ENCODE data around the gene TRNT1. TPM values are rescaled to one million over a fixed set of nuclear protein-coding genes. Genes with fewer than 3 reads are reported as not detected.

Gene TRNT1
- total RNA-seq, 1 experiment from 2014 or later = 22.8 TPM

DNA sequence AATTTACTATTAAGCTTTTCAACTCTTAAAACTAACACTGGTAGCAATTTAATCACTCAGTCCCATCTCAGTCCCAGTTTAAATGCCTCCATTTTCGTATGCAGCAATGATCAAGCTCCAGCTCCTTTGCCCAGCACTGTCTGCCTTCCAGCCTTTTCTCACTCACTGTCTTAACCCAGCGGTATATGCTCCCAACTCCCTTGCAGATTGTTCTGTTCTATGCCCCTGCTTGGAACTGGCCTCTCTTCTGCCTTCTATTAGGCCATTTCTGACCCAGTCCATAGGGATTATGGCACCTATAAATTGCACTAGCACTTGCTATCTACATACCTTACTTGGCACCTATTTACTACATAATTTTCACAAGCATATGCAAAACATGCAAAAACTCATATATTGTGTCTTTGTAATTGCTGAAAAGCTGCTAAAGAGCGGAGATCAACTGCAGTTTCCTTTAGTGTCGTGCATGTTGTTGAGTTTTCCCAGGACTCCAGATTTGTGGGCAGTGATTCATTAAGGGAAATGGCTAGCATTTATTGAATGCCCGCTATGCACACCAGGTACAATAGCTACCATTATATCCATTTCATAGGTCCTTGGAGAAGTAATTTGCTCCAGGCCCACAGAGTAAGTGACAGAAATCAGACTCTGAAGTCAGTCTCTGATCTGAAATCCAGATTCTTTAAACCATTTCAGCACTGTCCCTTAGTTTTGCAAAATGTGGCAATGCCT, 28.3 kb downstream of the TRNT1 start:
- Histone ChIP-seq H3K27ac (ENCODE audit: low read length) (no peak overlapping the region), H3K9me3 (ENCODE audit: control insufficient read depth, insufficient read depth, low read depth, low read length) (no peaks in the 10 kb centered on the region), H3K4me1 (ENCODE audit: control insufficient read depth, insufficient read depth, low read length) (peaks cover 2% of the 10 kb centered on the region; the same call in 1 of the 2 replicates), H3K4me3 (ENCODE audit: low read depth in 2 of 2, low read length in 2 of 2) (no peak overlapping the region), H3K36me3 (ENCODE audit: control insufficient read depth, insufficient read depth, low read length) (peaks cover 12% of the 10 kb centered on the region), H3K27me3 (ENCODE audit: control insufficient read depth, insufficient read depth, low read length) (no peaks in the 10 kb centered on the region)
- ChIA-PET CTCF (no interaction called here), POLR2A (interaction anchor here (0.6 kb wide), 1 partner anchor 11 kb away, joined by 3 read pairs; no protein-coding TSS in a partner anchor)
- in situ Hi-C loops (cut with HindIII; ENCODE audit: low pct_unique_long_range_greater_than_20kb, low sequenced_read_pairs) (no loop called here), intact Hi-C loops (cut with micrococcal nuclease; ENCODE audit: unreplicated experiment) (no loop called here)
- BruUV-seq (replicated peaks) = no TSS peak
- ATAC-seq = no peak
- DNase-seq (ENCODE audit: low read depth, low spot score) = no peak
- no peak for TF ChIP-seq TCF7L2 (IDR thresholded peaks at IDR 0.05; ENCODE audit: low read depth, low read length)

DNA sequence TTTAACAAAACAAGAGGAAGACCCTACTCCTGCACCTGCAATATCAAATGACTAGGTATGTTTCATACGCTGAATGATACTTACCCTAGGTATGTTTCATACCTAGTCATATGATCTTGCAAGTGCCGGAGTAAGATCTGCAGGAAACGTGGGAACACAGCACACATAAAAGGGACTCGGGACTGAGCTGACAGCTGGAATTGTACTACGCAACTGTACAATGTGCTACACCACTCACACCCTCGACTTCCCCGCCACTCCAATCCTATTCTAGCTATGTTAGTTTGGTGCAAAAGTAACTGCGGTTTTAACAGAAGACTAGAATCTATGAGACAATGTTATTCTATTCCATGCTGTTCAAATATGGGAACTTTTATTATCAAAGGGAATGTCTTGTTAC, 30.7 kb downstream of the TRNT1 start:
- Histone ChIP-seq H3K9me3 (ENCODE audit: control insufficient read depth, insufficient read depth, low read depth, low read length) (no peaks in the 10 kb centered on the region), H3K4me3 (ENCODE audit: low read depth in 2 of 2, low read length in 2 of 2) (no peak overlapping the region), H3K27ac (ENCODE audit: low read length) (no peak overlapping the region), H3K27me3 (ENCODE audit: control insufficient read depth, insufficient read depth, low read length) (no peaks in the 10 kb centered on the region), H3K36me3 (ENCODE audit: control insufficient read depth, insufficient read depth, low read length) (peaks cover 7% of the 10 kb centered on the region), H3K4me1 (ENCODE audit: control insufficient read depth, insufficient read depth, low read length) (no peaks in the 10 kb centered on the region)
- no TSS peak for BruUV-seq (replicated peaks)
- ChIA-PET CTCF (no interaction called here), POLR2A (no interaction called here)
- intact Hi-C loops (cut with micrococcal nuclease; ENCODE audit: unreplicated experiment) (no loop called here), in situ Hi-C loops (cut with HindIII; ENCODE audit: low pct_unique_long_range_greater_than_20kb, low sequenced_read_pairs) (no loop called here)
- TF ChIP-seq POLR2AphosphoS5 (IDR thresholded peaks at IDR 0.05; ENCODE audit: low read depth, low read length) (no peak), SIN3A (IDR thresholded peaks at IDR 0.05; ENCODE audit: borderline replicate concordance, insufficient read depth, low read depth, low read length) (no peak), TCF7L2 (IDR thresholded peaks at IDR 0.05; ENCODE audit: low read depth, low read length) (no peak), CTCF (IDR thresholded peaks at IDR 0.05) (no peak)
- TF ChIP-seq, protein P1, sequence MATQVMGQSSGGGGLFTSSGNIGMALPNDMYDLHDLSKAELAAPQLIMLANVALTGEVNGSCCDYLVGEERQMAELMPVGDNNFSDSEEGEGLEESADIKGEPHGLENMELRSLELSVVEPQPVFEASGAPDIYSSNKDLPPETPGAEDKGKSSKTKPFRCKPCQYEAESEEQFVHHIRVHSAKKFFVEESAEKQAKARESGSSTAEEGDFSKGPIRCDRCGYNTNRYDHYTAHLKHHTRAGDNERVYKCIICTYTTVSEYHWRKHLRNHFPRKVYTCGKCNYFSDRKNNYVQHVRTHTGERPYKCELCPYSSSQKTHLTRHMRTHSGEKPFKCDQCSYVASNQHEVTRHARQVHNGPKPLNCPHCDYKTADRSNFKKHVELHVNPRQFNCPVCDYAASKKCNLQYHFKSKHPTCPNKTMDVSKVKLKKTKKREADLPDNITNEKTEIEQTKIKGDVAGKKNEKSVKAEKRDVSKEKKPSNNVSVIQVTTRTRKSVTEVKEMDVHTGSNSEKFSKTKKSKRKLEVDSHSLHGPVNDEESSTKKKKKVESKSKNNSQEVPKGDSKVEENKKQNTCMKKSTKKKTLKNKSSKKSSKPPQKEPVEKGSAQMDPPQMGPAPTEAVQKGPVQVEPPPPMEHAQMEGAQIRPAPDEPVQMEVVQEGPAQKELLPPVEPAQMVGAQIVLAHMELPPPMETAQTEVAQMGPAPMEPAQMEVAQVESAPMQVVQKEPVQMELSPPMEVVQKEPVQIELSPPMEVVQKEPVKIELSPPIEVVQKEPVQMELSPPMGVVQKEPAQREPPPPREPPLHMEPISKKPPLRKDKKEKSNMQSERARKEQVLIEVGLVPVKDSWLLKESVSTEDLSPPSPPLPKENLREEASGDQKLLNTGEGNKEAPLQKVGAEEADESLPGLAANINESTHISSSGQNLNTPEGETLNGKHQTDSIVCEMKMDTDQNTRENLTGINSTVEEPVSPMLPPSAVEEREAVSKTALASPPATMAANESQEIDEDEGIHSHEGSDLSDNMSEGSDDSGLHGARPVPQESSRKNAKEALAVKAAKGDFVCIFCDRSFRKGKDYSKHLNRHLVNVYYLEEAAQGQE (IDR thresholded peaks at IDR 0.05; ENCODE audit: insufficient read depth in 1 of 2, low read depth in 2 of 2, low read length in 1 of 2) = no peak
- DNase-seq (ENCODE audit: low read depth, low spot score) = no peak
- ATAC-seq = no peak

DNA sequence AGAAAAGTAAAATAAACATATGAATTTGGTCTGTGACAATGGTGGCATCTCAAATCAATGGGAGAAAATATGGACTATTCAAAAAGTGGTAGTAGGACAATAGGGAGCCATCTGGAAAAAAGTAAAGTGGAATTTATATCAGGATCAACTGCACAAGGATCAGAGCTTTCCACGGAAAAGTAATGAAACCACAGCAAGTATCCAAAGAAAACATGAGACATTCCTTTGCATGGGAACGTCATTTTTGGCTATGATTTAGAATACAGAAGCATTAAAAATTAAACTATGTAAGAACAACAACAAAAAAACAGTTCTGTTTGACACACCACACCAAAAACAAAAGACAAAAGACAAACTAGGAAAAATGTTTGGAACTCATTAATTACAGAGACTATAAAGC, 34.1 kb downstream of the TRNT1 start:
- intact Hi-C loops (cut with micrococcal nuclease; ENCODE audit: unreplicated experiment) = no loop called here
- no peaks in the 10 kb centered on the region for H3K36me3 ChIP-seq (ENCODE audit: control insufficient read depth, insufficient read depth, low read length)

More for the DNA sequence above, 34.1 kb downstream of the TRNT1 start:
- Histone ChIP-seq H3K27ac (ENCODE audit: low read length) (no peak overlapping the region), H3K4me3 (ENCODE audit: low read depth in 2 of 2, low read length in 2 of 2) (no peak overlapping the region), H3K27me3 (ENCODE audit: control insufficient read depth, insufficient read depth, low read length) (no peaks in the 10 kb centered on the region), H3K9me3 (ENCODE audit: control insufficient read depth, insufficient read depth, low read depth, low read length) (no peaks in the 10 kb centered on the region), H3K4me1 (ENCODE audit: control insufficient read depth, insufficient read depth, low read length) (no peaks in the 10 kb centered on the region)
- CTCF ChIA-PET = no interaction called here
- no peak for DNase-seq (ENCODE audit: low read depth, low spot score)
- in situ Hi-C loops (cut with HindIII; ENCODE audit: low pct_unique_long_range_greater_than_20kb, low sequenced_read_pairs) = no loop called here
- POLR2A ChIA-PET = no interaction called here
- no TSS peak for BruUV-seq (replicated peaks)
- ATAC-seq = no peak
- TF ChIP-seq CTCF (IDR thresholded peaks at IDR 0.05) (no peak), POLR2AphosphoS5 (IDR thresholded peaks at IDR 0.05; ENCODE audit: low read depth, low read length) (no peak), SIN3A (IDR thresholded peaks at IDR 0.05; ENCODE audit: borderline replicate concordance, insufficient read depth, low read depth, low read length) (no peak), TCF7L2 (IDR thresholded peaks at IDR 0.05; ENCODE audit: low read depth, low read length) (no peak)
- TF ChIP-seq, protein P1 (IDR thresholded peaks at IDR 0.05; ENCODE audit: insufficient read depth in 1 of 2, low read depth in 2 of 2, low read length in 1 of 2) = no peak

All from Panc1 (cell line).